Measurements from ENCODE around the gene ABRACL.

Gene ABRACL

GRCh38 chr6:139058029-139058428 lies 29.5 kb downstream of the ABRACL start:
- no peak for DNase-seq

DNA sequence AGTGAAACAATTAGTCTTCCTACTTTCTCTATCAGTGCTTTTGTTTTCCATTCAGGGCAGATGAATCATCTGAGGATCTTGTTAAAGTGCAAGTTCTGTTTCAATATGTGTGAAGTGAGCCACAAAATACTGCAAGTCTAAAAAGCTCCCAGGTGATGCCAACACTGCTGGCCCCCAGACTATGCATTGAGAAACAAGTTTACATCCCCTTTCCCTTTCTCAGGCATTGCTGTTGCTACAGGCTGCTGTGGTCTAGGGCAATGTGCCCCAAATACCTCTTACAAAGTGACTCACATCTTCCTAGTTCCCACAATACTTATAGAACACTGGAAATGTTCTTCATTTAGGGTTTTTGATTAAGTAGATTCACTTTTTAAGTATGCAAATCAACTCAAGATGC lies 31.8 kb downstream of the ABRACL start:
- DNase-seq: no peak

DNA sequence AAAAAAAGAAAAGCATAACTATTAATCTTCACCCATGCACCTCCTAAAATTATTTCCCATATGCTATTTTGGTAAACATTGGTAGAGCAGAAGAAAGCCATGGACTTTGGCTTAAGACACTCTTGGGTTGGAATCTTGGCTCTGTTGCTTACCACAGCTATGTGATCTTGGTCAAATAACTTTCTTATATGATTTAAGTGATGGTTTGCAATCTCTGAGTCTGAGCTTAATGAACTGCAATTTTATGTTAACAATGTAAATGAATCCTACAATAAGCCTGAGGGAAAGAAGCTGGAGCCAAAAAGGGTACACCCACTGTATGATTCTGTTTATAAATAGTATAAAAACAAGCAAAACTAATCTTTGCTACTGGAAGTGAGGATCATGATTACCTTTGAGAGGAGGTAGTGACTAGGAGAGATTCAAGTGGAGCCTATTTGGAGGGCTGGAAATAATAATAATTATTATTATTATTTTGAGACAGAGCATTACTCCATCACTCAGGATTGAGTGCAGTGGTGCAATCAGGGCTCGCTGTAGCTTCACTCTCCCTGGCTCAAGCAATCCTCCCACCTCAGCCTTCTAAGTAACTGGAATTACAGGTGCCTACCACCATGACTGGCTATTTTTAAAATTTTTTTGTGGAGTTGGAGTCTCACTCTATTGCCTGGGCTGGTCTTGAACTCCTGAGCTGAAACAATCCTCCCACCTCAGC lies 34.5 kb downstream of the ABRACL start:
- DNase-seq: no peak

- DNase-seq: no peak
Measured at GRCh38 chr6:139064981-139065665, 36.6 kb downstream of the ABRACL start.

DNA sequence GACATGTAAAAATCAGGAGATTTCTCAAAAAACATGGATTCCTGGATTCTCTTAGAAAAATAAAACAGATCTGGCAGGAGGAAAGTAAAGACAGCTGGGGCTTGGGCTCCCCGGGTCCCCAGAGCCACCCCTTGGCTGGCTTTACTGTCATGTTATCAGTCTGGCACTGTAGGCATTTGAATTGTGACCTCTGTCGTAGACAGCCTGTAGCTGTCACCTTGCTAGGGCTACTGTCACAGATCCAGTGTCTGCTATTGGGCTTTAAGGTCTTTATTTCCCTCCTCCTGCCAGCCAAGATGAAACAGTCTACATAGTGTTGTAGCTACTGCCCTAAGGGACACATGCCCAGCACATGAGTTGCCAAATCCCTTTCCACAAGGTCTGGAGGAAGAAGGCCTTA lies 37.5 kb downstream of the ABRACL start:
- DNase-seq: no peak

DNA sequence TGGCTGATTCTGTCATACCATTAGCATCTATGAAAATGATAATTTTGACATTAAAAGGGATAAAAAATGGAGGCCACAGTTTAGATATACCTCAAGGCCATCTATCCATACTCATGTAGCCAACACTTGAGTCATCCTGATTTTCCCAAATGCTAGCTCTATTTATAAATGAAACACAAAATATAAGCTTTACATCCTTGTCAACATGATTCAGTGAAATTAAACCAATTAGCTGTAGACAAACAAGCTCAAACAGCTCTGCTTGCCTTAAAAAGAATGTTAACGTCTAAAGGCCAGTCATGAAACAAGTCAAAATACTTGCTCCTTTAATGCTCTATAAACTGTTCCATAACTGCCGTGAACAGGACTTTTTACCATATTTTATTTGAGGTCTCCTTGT lies 40.3 kb downstream of the ABRACL start:
- DNase-seq: no peak

DNA sequence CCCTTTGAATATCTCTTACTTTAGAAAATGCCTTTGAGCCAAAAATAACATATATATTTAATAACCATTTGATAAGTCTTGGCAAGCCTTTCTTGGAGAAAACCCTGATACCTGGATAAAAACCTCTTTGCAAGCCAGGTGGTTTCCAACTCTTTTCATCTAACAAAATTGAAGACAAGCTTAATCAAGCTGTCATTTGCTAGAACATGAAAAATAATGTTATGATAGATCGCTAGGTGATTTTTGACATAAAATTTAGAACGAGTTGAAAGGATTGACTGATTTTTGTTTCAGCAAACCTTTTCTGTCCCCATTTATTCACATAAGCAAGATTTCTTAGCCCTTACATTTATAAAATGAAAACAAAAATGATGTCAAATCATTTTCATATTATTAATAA lies 44.6 kb downstream of the ABRACL start:
- DNase-seq: no peak

DNA sequence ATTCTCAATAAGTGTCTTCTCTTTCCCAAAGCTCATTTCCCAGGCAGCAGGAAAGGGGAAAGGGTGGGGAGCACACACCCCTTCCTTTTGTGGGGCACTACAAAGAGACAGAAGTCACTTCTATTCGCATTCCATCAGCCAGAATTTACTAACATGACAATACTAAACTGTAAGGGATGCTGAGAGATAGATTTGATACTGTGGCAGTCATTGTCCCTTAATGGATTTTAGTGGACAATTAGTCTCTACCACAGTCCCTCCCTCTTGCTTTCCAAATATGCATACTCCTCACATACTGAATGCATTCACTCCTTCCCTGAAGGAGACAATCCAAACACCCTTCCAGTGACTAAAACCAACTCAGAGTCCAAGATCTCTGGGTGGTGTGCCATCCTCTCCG lies 50.5 kb downstream of the ABRACL start:
- no peak for DNase-seq

GRCh38 chr6:139080255-139080920 lies 51.8 kb downstream of the ABRACL start:
- DNase-seq: no peak

DNA sequence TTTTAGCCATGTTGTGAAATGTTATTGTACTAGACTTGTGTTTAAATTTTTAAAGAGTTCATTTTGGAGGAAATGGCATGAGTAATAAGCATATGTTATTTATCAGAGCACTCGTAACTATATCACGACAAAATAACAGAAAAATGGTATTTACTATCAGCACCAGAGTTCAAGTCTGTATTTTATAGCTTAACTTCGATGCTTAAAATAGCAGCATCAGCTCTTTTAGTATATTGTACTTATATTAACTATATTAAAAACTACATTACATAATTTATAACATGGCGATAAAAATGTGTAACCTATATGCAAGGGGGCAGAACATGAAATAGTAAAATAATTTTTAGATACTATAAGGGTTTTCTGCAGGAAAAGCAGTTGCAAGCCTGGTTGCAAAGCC lies 52.9 kb downstream of the ABRACL start:
- no peak for DNase-seq

GRCh38 chr6:139082370-139082769 lies 53.8 kb downstream of the ABRACL start:
- DNase-seq: no peak

GRCh38 chr6:139091826-139092225 lies 63.3 kb downstream of the ABRACL start:
- DNase-seq: no peak

Data from NCI-H146 (cell line).